Right lobe of liver (tissue), 6 donors: ENCODE data around the gene CTDSPL. TPM values are rescaled to one million over a fixed set of nuclear protein-coding genes. Genes with fewer than 3 reads are reported as not detected.

Source experiments
- ATAC-seq, 4 donors: fragments of 200-7000 bp; cut with Tn5 transposase; one replicate each; pipeline ENCODE4 v1.9.1; 2020; ENCODE audit warnings: mild to moderate bottlenecking in 4 of 4, moderate library complexity in 4 of 4
- DNase-seq, 3 donors: peaks; one replicate each; pipeline ENCODE4 v3.0.0-alpha.2; 2020
- H3K27ac ChIP-seq, 3 donors: fragments of 200-600 bp; one replicate each; pipeline ENCODE4 v1.8.0; 2022
- H3K27me3 ChIP-seq, 2 donors: fragments of 200-600 bp; one replicate each; pipeline ENCODE4 v1.8.0; 2022
- H3K36me3 ChIP-seq, 4 donors: fragments of 200-600 bp; sonication (generic) in 1 of 4; one replicate each; pipeline versions ENCODE4 v1.5.1 to v1.8.0; 2017 to 2022; ENCODE audit warnings: control low read depth in 1 of 4
- H3K4me1 ChIP-seq, 4 donors: fragments of 200-600 bp; sonication (generic) in 1 of 4; one replicate each; pipeline versions ENCODE4 v1.5.1 to v1.8.0; 2017 to 2022; ENCODE audit warnings: control low read depth in 1 of 4
- H3K4me3 ChIP-seq, 3 donors: fragments of 200-600 bp; one replicate each; pipeline ENCODE4 v1.8.0; 2022
- H3K9me3 ChIP-seq, 4 donors: fragments of 200-600 bp; sonication (generic) in 1 of 4; one replicate each; pipeline versions ENCODE4 v1.5.1 to v1.8.0; 2017 to 2022; ENCODE audit warnings: control low read depth in 1 of 4
- CTCF ChIP-seq, 4 donors: fragments of 200-600 bp in 3 of 4; fragments of 450-650 bp in 1 of 4; IDR thresholded peaks; one replicate each; pipeline versions ENCODE4 v1.5.1 to v1.8.0; 2016 to 2022; ENCODE audit warnings: antibody characterized with exemption in 4 of 4, mild to moderate bottlenecking in 2 of 4
- POLR2A ChIP-seq: fragments of 450-650 bp; IDR thresholded peaks from one replicate; pipeline ENCODE4 v1.6.1; 2017; ENCODE audit warnings: antibody characterized with exemption, mild to moderate bottlenecking
- WGBS: methylation state at CpG from one replicate; pipeline ENCODE4 v1.1.6; 2018; ENCODE audit warnings: low coverage, low lambda C conversion rate; ENCODE audit not compliant: insufficient coverage; ENCODE audit errors: missing lambda C conversion rate; 5-methylcytosine and 5-hydroxymethylcytosine counted together
- intact Hi-C, 2 donors: fragments of 100-400 bp; cut with DNase I; formaldehyde crosslinking; loops; one replicate each; pipeline versions ENCODE4 v1.11.2 to v1.14.1; 2022
- total RNA-seq, 6 experiments: library from RNA; depleted of rRNA in 2 of 6; stranded (reverse); fragments of >200 nt in 2 of 6; fragmentation: NEBNext Ultra II Directional in 3 of 6; extraction: Animal tissue kit (Norgen Biotek cat#: 25700) in 3 of 6; gene quantifications; one replicate each; pipeline versions ENCODE4 v1.1.0 to v1.2.4, GENCODE V29; 2016 to 2023
- donor health status: DM: no; HTN: yes; CAD: no.
- donor health status: DM: no; HTN: no; CAD: no.
- donor health status: DM: no; HTN: no; CAD: no.
- donor health status: DM: no; HTN: yes; CAD: no.
- donor health status: DM: no; HTN: yes; CAD: no.

The CTDSPL gene
- total RNA-seq, 6 experiments from 2014 or later = 14.9 to 22.8 (median 18.0) TPM

- TF ChIP-seq CTCF (IDR thresholded peaks at IDR 0.05) (no peak), POLR2A (no peak)
- no peaks in the 10 kb centered on the region for H3K9me3 ChIP-seq
- 94% methylated on average over 3 of the region's 3 CpGs for WGBS
- DNase-seq = no peak
- H3K27ac ChIP-seq = no peak overlapping the region
- no peaks in the 10 kb centered on the region for H3K27me3 ChIP-seq
- H3K36me3 ChIP-seq = peaks cover 0 to 7% (median 0%) of the 10 kb centered on the region in 4 donors
- no peaks in the 10 kb centered on the region for H3K4me1 ChIP-seq
- intact Hi-C loops = no loop called here
- no peak for ATAC-seq
- no peak overlapping the region for H3K4me3 ChIP-seq
These were observed 154.3 kb downstream of the CTDSPL start for GRCh38 chr3:38015984-38016383.

- no peak overlapping the region for H3K4me3 ChIP-seq
- H3K27ac ChIP-seq = no peak overlapping the region
- H3K9me3 ChIP-seq = no peaks in the 10 kb centered on the region
- intact Hi-C loops = no loop called here
- WGBS = 100% methylated on average over 1 of the region's 13 CpGs
- DNase-seq (no peak), ATAC-seq (no peak)
- H3K36me3 ChIP-seq = peaks cover 0 to 7% (median 0%) of the 10 kb centered on the region in 4 donors
- TF ChIP-seq CTCF (IDR thresholded peaks at IDR 0.05) (no peak), POLR2A (no peak)
- H3K4me1 ChIP-seq = no peaks in the 10 kb centered on the region
- H3K27me3 ChIP-seq = no peaks in the 10 kb centered on the region
These were observed 154.7 kb downstream of the CTDSPL start for GRCh38 chr3:38016410-38016809.

GRCh38 chr3:38016847-38017444, 155.3 kb downstream of the CTDSPL start:
- ATAC-seq (no peak), DNase-seq (no peak)
- Histone ChIP-seq H3K36me3 (peaks cover 0 to 7% (median 0%) of the 10 kb centered on the region in 4 donors), H3K9me3 (no peaks in the 10 kb centered on the region), H3K4me1 (no peaks in the 10 kb centered on the region), H3K27me3 (no peaks in the 10 kb centered on the region), H3K27ac (no peak overlapping the region), H3K4me3 (no peak overlapping the region)
- WGBS = 33% methylated on average over 1 of the region's 6 CpGs
- intact Hi-C loops = no loop called here
- TF ChIP-seq CTCF (IDR thresholded peaks at IDR 0.05) = no peak
- TF ChIP-seq POLR2A = no peak

- 58% methylated on average over 4 of the region's 9 CpGs for WGBS
- intact Hi-C loops = no loop called here
- H3K4me3 ChIP-seq = no peak overlapping the region
- H3K9me3 ChIP-seq = no peaks in the 10 kb centered on the region
- no peaks in the 10 kb centered on the region for H3K27me3 ChIP-seq
- TF ChIP-seq CTCF (IDR thresholded peaks at IDR 0.05) (no peak), POLR2A (no peak)
- no peak for ATAC-seq
- peaks cover 0 to 7% (median 0%) of the 10 kb centered on the region in 4 donors for H3K36me3 ChIP-seq
- H3K27ac ChIP-seq = no peak overlapping the region
- no peaks in the 10 kb centered on the region for H3K4me1 ChIP-seq
- no peak for DNase-seq
These were observed 156.0 kb downstream of the CTDSPL start for GRCh38 chr3:38017445-38018295.
